ENCODE data around the gene A2M. TPM values are rescaled to one million over a fixed set of nuclear protein-coding genes. Genes with fewer than 3 reads are reported as not detected.

The A2M gene
- total and polyA plus RNA-seq, 12 donors: 141 to 897 (median 335) TPM

- DNase-seq: peak in 1 of 7 donors; percentile 35
- H3K4me3 ChIP-seq: no peak overlapping the region
- H3K27ac ChIP-seq: no peak overlapping the region
- TF ChIP-seq CTCF (IDR thresholded peaks at IDR 0.05) (peak; percentile 44 to 69 (median 55)), POLR2A (IDR thresholded peaks at IDR 0.05) (no peak)
- no peaks in the 10 kb centered on the region for H3K36me3 ChIP-seq (replicated peaks in 1 of 2)
- H3K9me3 ChIP-seq (replicated peaks in 1 of 3): no peaks in the 10 kb centered on the region
- no peaks in the 10 kb centered on the region for H3K27me3 ChIP-seq
- 15 to 19% (median 17%) methylated on average over 6 of the region's 6 CpGs for WGBS, 4 donors
- intact Hi-C loops (cut with DNase I): loop anchor here (10.0 kb wide), 2 partner anchors 365 to 385 kb away; partner anchors contain the start of gene MFAP5 (in 1 of the 2)
- no peaks in the 10 kb centered on the region for H3K4me1 ChIP-seq (replicated peaks in 1 of 2)
Observed at GRCh38 chr12:9049520-9050133, 66.1 kb downstream of the A2M start.

- no peaks in the 10 kb centered on the region for H3K27me3 ChIP-seq
- intact Hi-C loops (cut with DNase I): loop anchor here (10.0 kb wide), 2 partner anchors 364 to 384 kb away; partner anchors contain the start of gene MFAP5 (in 1 of the 2)
- no peaks in the 10 kb centered on the region for H3K4me1 ChIP-seq (replicated peaks in 1 of 2)
- WGBS, 4 donors: 94 to 98% (median 97%) methylated on average over 2 of the region's 2 CpGs
- H3K4me3 ChIP-seq: no peak overlapping the region
- no peaks in the 10 kb centered on the region for H3K36me3 ChIP-seq (replicated peaks in 1 of 2)
- no peak for DNase-seq
- no peak overlapping the region for H3K27ac ChIP-seq
- no peak for TF ChIP-seq CTCF (IDR thresholded peaks at IDR 0.05)
- no peak for TF ChIP-seq POLR2A (IDR thresholded peaks at IDR 0.05)
- no peaks in the 10 kb centered on the region for H3K9me3 ChIP-seq (replicated peaks in 1 of 3)
Observed at GRCh38 chr12:9048930-9049329, 66.8 kb downstream of the A2M start.

GRCh38 chr12:9047105-9047504, 68.6 kb downstream of the A2M start:
- WGBS, 4 donors: 87 to 100% (median 91%) methylated on average over 1 of the region's 1 CpG
- TF ChIP-seq POLR2A (IDR thresholded peaks at IDR 0.05): no peak
- no peak for TF ChIP-seq CTCF (IDR thresholded peaks at IDR 0.05)
- Histone ChIP-seq H3K36me3 (replicated peaks in 1 of 2) (no peaks in the 10 kb centered on the region), H3K27ac (no peak overlapping the region), H3K4me3 (no peak overlapping the region), H3K9me3 (replicated peaks in 1 of 3) (no peaks in the 10 kb centered on the region), H3K27me3 (no peaks in the 10 kb centered on the region), H3K4me1 (replicated peaks in 1 of 2) (no peaks in the 10 kb centered on the region)
- intact Hi-C loops (cut with DNase I): loop anchor here (10.0 kb wide), 2 partner anchors 362 to 382 kb away; partner anchors contain the start of gene MFAP5 (in 1 of the 2)
- DNase-seq: no peak

GRCh38 chr12:9043766-9044165, 72.0 kb downstream of the A2M start:
- H3K27ac ChIP-seq: no peak overlapping the region
- H3K4me1 ChIP-seq (replicated peaks in 1 of 2): peaks cover 4 to 5% of the 10 kb centered on the region in 2 donors
- intact Hi-C loops (cut with DNase I): loop anchor here (10.0 kb wide), 2 partner anchors 359 to 379 kb away; partner anchors contain the start of gene MFAP5 (in 1 of the 2)
- no peak for TF ChIP-seq CTCF (IDR thresholded peaks at IDR 0.05)
- 79 to 100% (median 84%) methylated on average over 2 of the region's 2 CpGs for WGBS, 4 donors
- H3K27me3 ChIP-seq: no peaks in the 10 kb centered on the region
- H3K36me3 ChIP-seq (replicated peaks in 1 of 2): no peaks in the 10 kb centered on the region
- no peaks in the 10 kb centered on the region for H3K9me3 ChIP-seq (replicated peaks in 1 of 3)
- no peak for DNase-seq
- H3K4me3 ChIP-seq: no peak overlapping the region

All from adrenal gland (tissue), 12 donors.